Frontal cortex (tissue), 4 donors: ENCODE results near the gene SH3GL3. TPM values are rescaled to one million over a fixed set of nuclear protein-coding genes. Genes with fewer than 3 reads are reported as not detected.

ENCODE experiments used
- DNase-seq, 2 donors: peaks; one replicate each; pipeline ENCODE4 v3.0.0; 2012; ENCODE audit warnings: low spot score in 2 of 2
- FAIRE-seq: peaks from 2 replicates; lab custom pipeline; 2012; peaks lifted over from hg19 to GRCh38; lab: Jason Lieb, UNC
- total RNA-seq: library from RNA; depleted of rRNA; stranded (reverse); fragments of >200 nt; gene quantifications from one replicate; pipeline ENCODE4 v1.2.3, GENCODE V29; 2014
- donor health status: control.
- donor health status: control.
- donor health status: control.

The SH3GL3 gene
- total RNA-seq, 1 donor from 2014 or later: 187 TPM

- DNase-seq (no peak), FAIRE-seq (no peak)
Observed at GRCh38 chr15:83655237-83655616, 208.1 kb downstream of the SH3GL3 start.

- FAIRE-seq: no peak
- no peak for DNase-seq
Observed at GRCh38 chr15:83656192-83656591, 209.1 kb downstream of the SH3GL3 start.

- DNase-seq (no peak), FAIRE-seq (no peak)
Observed at GRCh38 chr15:83656943-83657528, 209.9 kb downstream of the SH3GL3 start.

- DNase-seq: no peak
Observed at GRCh38 chr15:83657549-83657948, 210.4 kb downstream of the SH3GL3 start.

GRCh38 chr15:83658430-83659416 lies 211.6 kb downstream of the SH3GL3 start:
- FAIRE-seq (no peak), DNase-seq (no peak)

More at GRCh38 chr15:83657549-83657948, 210.4 kb downstream of the SH3GL3 start:
- FAIRE-seq: no peak

GRCh38 chr15:83659417-83659812 lies 212.3 kb downstream of the SH3GL3 start:
- no peak for FAIRE-seq
- no peak for DNase-seq

- FAIRE-seq: no peak
- no peak for DNase-seq
Observed at GRCh38 chr15:83665480-83665879, 218.3 kb downstream of the SH3GL3 start.

Other genes with a start within 250 kb of the SH3GL3 start
- 135 TPM for gene HDGFL3, start 239.5 kb upstream of the SH3GL3 start, total RNA-seq
- 0.41 TPM for gene BNC1, start 162.7 kb upstream of the SH3GL3 start, total RNA-seq
- gene ADAMTSL3, start 206.8 kb downstream of the SH3GL3 start, total RNA-seq: 17.1 TPM